Smooth muscle cell (in vitro differentiated cells): Measurements from ENCODE around the gene CDK15. TPM values are rescaled to one million over a fixed set of nuclear protein-coding genes. Genes with fewer than 3 reads are reported as not detected.
"Not testable (repeated sequence)": the region's sequence is repeated elsewhere in the genome, so short reads cannot be mapped to it uniquely, and the experiment has no call there.

ENCODE experiments used
- DNase-seq: peaks from one replicate; lab custom pipeline; 2025; ENCODE audit not compliant: unreplicated experiment; lab: John Stamatoyannopoulos, UW
- H2AFZ ChIP-seq: fragments of 200-600 bp; sonication (generic); 2 replicates; pipeline ENCODE4 v1.6.0; 2016; ENCODE audit warnings: antibody characterized with exemption, low read depth, mild to moderate bottlenecking
- H3F3A ChIP-seq: fragments of 200-600 bp; sonication (generic); 2 replicates; pipeline ENCODE4 v1.6.0; 2017; ENCODE audit warnings: antibody characterized with exemption, low read depth
- H3K27ac ChIP-seq: fragments of 200-600 bp; sonication (generic); 2 replicates; pipeline ENCODE4 v1.5.1; 2016; ENCODE audit warnings: low read depth, mild to moderate bottlenecking
- H3K27me3 ChIP-seq: fragments of 200-600 bp; sonication (generic); 2 replicates; pipeline ENCODE4 v1.6.1; 2016; ENCODE audit warnings: low read depth, mild to moderate bottlenecking
- H3K36me3 ChIP-seq: fragments of 200-600 bp; sonication (generic); 2 replicates; pipeline ENCODE4 v1.5.1; 2016; ENCODE audit warnings: low read depth
- H3K4me1 ChIP-seq: fragments of 200-600 bp; sonication (generic); 2 replicates; pipeline ENCODE4 v1.5.1; 2016; ENCODE audit warnings: low read depth
- H3K4me2 ChIP-seq: fragments of 200-600 bp; sonication (generic); 2 replicates; pipeline ENCODE4 v1.6.0; 2016; ENCODE audit warnings: mild to moderate bottlenecking
- H3K4me3 ChIP-seq: fragments of 200-600 bp; sonication (generic); 2 replicates; pipeline ENCODE4 v1.5.1; 2016; ENCODE audit warnings: mild to moderate bottlenecking
- H3K79me2 ChIP-seq: fragments of 200-600 bp; sonication (generic); 2 replicates; pipeline ENCODE4 v1.6.0; 2016; ENCODE audit warnings: low read depth, mild to moderate bottlenecking
- H3K9ac ChIP-seq: fragments of 200-600 bp; sonication (generic); 2 replicates; pipeline ENCODE4 v1.6.0; 2016; ENCODE audit warnings: low read depth
- H3K9me3 ChIP-seq: fragments of 200-600 bp; sonication (generic); replicated peaks from 2 replicates; pipeline ENCODE4 v1.5.1; 2016; ENCODE audit warnings: low read depth
- H4K20me1 ChIP-seq: fragments of 200-600 bp; sonication (generic); 2 replicates; pipeline ENCODE4 v1.6.0; 2016; ENCODE audit warnings: low read depth
- CTCF ChIP-seq: fragments of 200-600 bp; sonication (generic); IDR thresholded peaks from 2 replicates; pipeline ENCODE4 v1.5.1; 2017; ENCODE audit warnings: borderline replicate concordance, mild to moderate bottlenecking, antibody characterized with exemption; ENCODE audit not compliant: insufficient read depth, poor library complexity, severe bottlenecking
- WGBS: methylation state at CpG from one replicate; pipeline ENCODE4 v1.1.7; 2016; ENCODE audit warnings: low lambda C conversion rate; 5-methylcytosine and 5-hydroxymethylcytosine counted together
- polyA plus RNA-seq: library from polyadenylated mRNA; unstranded; fragments of >200 nt; fragmentation: Nextera tagmentation; extraction: Ambion mirVana; gene quantifications from 2 replicates; pipeline ENCODE4 v1.2.1, GENCODE V29; 2016
- total RNA-seq: library from RNA; depleted of rRNA; stranded (reverse); fragments of >200 nt; gene quantifications from 2 replicates; pipeline ENCODE4 v1.2.3, GENCODE V29; 2014

The CDK15 gene
- total and polyA plus RNA-seq, 2 experiments from 2014 or later = 0.40 to 0.93 TPM

GRCh38 chr2:201809633-201810032 is 3.3 kb downstream of the CDK15 start:
- WGBS = 86% methylated on average over 4 of the region's 4 CpGs
- no peak for DNase-seq
- no peak for TF ChIP-seq CTCF
- H3K4me2 ChIP-seq = no peak overlapping the region
- H3F3A ChIP-seq = peaks cover 13% of the 10 kb centered on the region
- H3K9me3 ChIP-seq = no peaks in the 10 kb centered on the region
- no peaks in the 10 kb centered on the region for H3K79me2 ChIP-seq
- peaks cover 22% of the 10 kb centered on the region for H3K4me1 ChIP-seq
- H3K36me3 ChIP-seq = no peaks in the 10 kb centered on the region
- H4K20me1 ChIP-seq = no peaks in the 10 kb centered on the region
- H2AFZ ChIP-seq = no peak overlapping the region
- no peak overlapping the region for H3K4me3 ChIP-seq
- no peak overlapping the region for H3K27ac ChIP-seq
- no peak overlapping the region for H3K9ac ChIP-seq
- H3K27me3 ChIP-seq = no peaks in the 10 kb centered on the region

- not testable (repeated sequence) for H3K27me3 ChIP-seq, H4K20me1 ChIP-seq, H3K27ac ChIP-seq, H3K79me2 ChIP-seq, H3K4me2 ChIP-seq, H2AFZ ChIP-seq, DNase-seq, H3K9me3 ChIP-seq, H3K36me3 ChIP-seq, H3K4me3 ChIP-seq, H3K9ac ChIP-seq
- Histone ChIP-seq H3F3A (peaks cover 13% of the 10 kb centered on the region), H3K4me1 (peaks cover 22% of the 10 kb centered on the region)
- WGBS = 94% methylated on average over 7 of the region's 7 CpGs
Observed at GRCh38 chr2:201810604-201811003, 4.3 kb downstream of the CDK15 start.

DNA sequence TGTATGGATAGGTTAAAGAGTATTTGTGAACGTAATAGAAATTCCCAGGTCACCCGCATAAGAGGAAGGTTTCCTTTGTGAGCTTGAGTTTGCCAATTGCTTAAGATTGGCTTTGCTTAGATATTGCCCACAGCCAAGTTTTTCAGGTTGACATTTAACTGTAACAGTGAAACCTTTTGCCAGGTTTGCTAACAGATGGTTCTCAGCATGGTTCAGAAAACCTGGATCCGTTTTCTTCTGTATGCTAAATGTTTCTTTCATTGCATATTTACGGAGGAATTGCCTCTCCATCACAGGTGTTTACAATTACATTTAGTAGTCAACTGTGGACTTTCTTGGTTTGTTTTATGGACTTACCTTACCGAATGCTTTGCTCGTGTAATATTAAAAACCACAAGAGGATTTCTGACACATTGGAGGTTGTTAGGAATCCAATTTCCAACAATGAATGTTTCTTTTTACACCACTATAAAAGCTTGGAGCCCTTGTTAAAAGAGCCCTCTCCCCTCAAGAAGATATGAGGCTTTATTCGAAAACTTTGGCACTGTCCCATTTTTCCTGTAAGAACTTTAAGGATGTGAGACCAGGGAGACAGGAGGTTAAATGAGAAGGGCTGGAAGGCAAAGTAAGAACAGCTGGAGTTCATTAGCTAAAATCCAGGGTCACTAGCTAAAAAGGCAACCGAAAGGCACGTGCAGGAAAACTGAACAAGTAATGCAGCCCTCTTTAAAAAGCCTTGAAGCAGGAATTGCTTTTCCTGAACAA is 7.8 kb downstream of the CDK15 start:
- Histone ChIP-seq H3K4me2 (no peak overlapping the region), H3K27ac (no peak overlapping the region), H4K20me1 (no peaks in the 10 kb centered on the region), H3K9ac (no peak overlapping the region), H3F3A (no peaks in the 10 kb centered on the region), H2AFZ (peak overlapping the region; percentile 15), H3K4me3 (no peak overlapping the region), H3K9me3 (no peaks in the 10 kb centered on the region), H3K4me1 (peaks cover 5% of the 10 kb centered on the region), H3K36me3 (no peaks in the 10 kb centered on the region), H3K27me3 (no peaks in the 10 kb centered on the region), H3K79me2 (no peaks in the 10 kb centered on the region)
- TF ChIP-seq CTCF = no peak
- 72% methylated on average over 9 of the region's 9 CpGs for WGBS
- no peak for DNase-seq

DNA sequence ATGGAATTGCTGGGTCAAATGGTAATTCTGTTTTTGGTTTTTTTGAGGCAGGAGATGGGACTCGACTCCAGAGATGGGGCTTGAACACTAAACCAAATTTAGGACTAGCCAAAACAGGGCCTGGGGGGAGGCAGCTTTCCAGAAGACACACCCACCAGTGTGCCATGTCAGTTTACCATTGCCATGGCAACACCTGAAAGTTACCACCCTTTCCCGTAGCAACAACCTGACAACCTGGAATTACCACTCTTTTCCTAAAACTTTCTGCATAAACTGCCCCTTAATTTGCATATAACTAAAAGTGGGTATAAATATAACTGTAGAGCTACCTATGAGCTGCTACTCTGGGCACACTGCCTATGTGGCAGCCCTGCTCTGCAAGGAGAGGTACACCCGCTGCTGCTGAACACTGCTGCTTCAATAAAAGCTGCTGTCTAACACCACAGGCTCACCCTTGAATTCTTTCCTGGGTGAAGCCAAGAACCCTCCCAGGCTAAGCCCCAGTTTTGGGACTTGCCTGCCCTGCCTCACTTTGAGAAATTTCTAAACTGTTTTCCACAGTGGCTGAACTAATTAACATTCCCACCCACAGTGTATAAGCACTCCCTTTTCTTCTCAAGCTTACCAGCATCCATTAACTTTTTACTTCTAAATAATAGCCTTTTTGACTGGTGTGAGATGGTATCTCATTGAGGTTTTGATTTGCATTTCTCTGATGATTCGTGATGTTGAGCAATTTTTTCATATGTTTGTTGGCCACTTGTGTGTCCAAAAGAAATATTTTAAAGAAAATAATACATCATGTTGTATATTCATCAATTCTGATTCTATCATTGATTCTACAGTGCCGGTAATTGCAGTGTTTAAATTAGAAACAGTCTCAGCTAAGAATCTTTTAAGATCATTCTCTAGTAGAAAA is 10.6 kb downstream of the CDK15 start:
- Histone ChIP-seq H2AFZ (no peak overlapping the region), H4K20me1 (no peaks in the 10 kb centered on the region), H3K36me3 (no peaks in the 10 kb centered on the region), H3K4me3 (no peak overlapping the region), H3K9ac (no peak overlapping the region), H3K9me3 (no peaks in the 10 kb centered on the region), H3K4me2 (no peak overlapping the region), H3K27me3 (no peaks in the 10 kb centered on the region), H3K4me1 (peaks cover 5% of the 10 kb centered on the region), H3F3A (no peaks in the 10 kb centered on the region), H3K79me2 (no peaks in the 10 kb centered on the region), H3K27ac (no peak overlapping the region)
- no peak for TF ChIP-seq CTCF
- no peak for DNase-seq
- WGBS = 93% methylated on average over 5 of the region's 5 CpGs
